ENCODE data around the gene ARHGEF4. TPM values are rescaled to one million over a fixed set of nuclear protein-coding genes. Genes with fewer than 3 reads are reported as not detected.
"Not testable (repeated sequence)": the region's sequence is repeated elsewhere in the genome, so short reads cannot be mapped to it uniquely, and the experiment has no call there.

ARHGEF4 gene
- total and polyA plus RNA-seq, 2 experiments from 2014 or later, result 4.6 to 16.6 TPM

DNA sequence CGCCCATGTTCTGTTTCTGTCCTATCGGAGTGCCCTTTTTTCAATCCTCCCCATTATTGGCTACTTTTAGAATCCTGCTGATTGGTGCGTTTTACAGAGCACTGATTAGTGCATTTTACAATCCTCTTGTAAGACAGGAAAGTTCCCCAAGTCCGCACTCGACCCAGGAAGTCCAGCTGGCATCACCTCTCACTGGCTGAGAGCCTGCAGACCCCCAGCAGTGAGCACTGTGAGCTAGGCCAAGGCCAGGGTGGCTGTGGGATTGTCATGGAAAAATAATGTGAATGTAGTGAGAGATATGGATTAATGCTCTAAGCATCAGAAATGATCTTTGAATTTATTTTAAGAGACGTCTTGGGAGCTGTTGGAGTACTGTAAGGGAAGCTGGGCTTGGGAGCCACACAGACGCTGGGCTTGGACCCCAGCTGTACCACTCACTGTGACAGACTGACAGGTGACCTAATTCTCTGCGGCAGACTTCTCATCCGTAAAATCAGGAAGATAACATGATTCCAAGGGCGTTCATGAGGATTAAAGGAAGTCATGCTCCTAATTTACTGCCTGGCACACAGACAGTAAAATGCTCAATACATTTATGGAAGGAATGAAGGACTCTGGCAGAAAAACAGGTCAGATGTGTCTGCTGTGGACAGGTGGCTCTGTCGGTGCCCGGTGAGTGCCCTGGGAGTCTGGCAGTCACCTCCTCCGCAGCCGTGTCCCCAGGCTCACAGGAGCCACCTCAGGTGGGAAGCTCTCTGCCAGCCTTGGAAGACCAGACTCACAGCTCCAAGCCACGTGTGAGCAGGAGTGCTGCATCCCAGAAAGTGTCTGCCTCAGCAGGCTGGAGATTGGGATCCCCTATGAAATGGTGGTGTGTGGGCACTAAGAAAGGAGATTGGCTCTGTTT is 151.1 kb downstream of the ARHGEF4 start:
- Mint-ChIP-seq H3K27me3 (ENCODE audit: insufficient read depth, low read depth, poor library complexity) (peaks cover 4% of the 10 kb centered on the region), H3K4me1 (no peaks in the 10 kb centered on the region; the same call in 2 of the 3 replicates), H3K27ac (no peak overlapping the region), H3K36me3 (ENCODE audit: low read depth) (peaks cover 7% of the 10 kb centered on the region; the same call in 1 of the 3 replicates), H3K4me3 (no peak overlapping the region), H3K9me3 (peaks cover 3% of the 10 kb centered on the region; the same call in 1 of the 3 replicates)
- H4K20me1 ChIP-seq (replicated peaks; ENCODE audit: insufficient read depth), result no peaks in the 10 kb centered on the region
- no peak overlapping the region for H3K27ac ChIP-seq (ENCODE audit: low read depth)
- no peak overlapping the region for H3K4me2 ChIP-seq
- no peaks in the 10 kb centered on the region for H3K36me3 ChIP-seq (ENCODE audit: insufficient read depth)
- no peak overlapping the region for H3K4me3 ChIP-seq
- ATAC-seq, result no peak
- no peak for DNase-seq (ENCODE audit: low spot score)
- TF ChIP-seq NANOG (IDR thresholded peaks at IDR 0.05; ENCODE audit: borderline replicate concordance) (no peak), CREB1 (CRISPR knock-in tag; IDR thresholded peaks at IDR 0.05; ENCODE audit: low read depth) (no peak), POLR2AphosphoS5 (IDR thresholded peaks at IDR 0.05; ENCODE audit: low read depth) (no peak), EZH2phosphoT487 (IDR thresholded peaks at IDR 0.05; ENCODE audit: unreplicated experiment) (no peak), ETS1 (IDR thresholded peaks at IDR 0.05) (no peak)
- TF ChIP-seq, protein P1, sequence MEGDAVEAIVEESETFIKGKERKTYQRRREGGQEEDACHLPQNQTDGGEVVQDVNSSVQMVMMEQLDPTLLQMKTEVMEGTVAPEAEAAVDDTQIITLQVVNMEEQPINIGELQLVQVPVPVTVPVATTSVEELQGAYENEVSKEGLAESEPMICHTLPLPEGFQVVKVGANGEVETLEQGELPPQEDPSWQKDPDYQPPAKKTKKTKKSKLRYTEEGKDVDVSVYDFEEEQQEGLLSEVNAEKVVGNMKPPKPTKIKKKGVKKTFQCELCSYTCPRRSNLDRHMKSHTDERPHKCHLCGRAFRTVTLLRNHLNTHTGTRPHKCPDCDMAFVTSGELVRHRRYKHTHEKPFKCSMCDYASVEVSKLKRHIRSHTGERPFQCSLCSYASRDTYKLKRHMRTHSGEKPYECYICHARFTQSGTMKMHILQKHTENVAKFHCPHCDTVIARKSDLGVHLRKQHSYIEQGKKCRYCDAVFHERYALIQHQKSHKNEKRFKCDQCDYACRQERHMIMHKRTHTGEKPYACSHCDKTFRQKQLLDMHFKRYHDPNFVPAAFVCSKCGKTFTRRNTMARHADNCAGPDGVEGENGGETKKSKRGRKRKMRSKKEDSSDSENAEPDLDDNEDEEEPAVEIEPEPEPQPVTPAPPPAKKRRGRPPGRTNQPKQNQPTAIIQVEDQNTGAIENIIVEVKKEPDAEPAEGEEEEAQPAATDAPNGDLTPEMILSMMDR (conservative IDR thresholded peaks at IDR 0.05; ENCODE audit: low read depth in 2 of 2), result no peak
- TF ChIP-seq, protein P2, sequence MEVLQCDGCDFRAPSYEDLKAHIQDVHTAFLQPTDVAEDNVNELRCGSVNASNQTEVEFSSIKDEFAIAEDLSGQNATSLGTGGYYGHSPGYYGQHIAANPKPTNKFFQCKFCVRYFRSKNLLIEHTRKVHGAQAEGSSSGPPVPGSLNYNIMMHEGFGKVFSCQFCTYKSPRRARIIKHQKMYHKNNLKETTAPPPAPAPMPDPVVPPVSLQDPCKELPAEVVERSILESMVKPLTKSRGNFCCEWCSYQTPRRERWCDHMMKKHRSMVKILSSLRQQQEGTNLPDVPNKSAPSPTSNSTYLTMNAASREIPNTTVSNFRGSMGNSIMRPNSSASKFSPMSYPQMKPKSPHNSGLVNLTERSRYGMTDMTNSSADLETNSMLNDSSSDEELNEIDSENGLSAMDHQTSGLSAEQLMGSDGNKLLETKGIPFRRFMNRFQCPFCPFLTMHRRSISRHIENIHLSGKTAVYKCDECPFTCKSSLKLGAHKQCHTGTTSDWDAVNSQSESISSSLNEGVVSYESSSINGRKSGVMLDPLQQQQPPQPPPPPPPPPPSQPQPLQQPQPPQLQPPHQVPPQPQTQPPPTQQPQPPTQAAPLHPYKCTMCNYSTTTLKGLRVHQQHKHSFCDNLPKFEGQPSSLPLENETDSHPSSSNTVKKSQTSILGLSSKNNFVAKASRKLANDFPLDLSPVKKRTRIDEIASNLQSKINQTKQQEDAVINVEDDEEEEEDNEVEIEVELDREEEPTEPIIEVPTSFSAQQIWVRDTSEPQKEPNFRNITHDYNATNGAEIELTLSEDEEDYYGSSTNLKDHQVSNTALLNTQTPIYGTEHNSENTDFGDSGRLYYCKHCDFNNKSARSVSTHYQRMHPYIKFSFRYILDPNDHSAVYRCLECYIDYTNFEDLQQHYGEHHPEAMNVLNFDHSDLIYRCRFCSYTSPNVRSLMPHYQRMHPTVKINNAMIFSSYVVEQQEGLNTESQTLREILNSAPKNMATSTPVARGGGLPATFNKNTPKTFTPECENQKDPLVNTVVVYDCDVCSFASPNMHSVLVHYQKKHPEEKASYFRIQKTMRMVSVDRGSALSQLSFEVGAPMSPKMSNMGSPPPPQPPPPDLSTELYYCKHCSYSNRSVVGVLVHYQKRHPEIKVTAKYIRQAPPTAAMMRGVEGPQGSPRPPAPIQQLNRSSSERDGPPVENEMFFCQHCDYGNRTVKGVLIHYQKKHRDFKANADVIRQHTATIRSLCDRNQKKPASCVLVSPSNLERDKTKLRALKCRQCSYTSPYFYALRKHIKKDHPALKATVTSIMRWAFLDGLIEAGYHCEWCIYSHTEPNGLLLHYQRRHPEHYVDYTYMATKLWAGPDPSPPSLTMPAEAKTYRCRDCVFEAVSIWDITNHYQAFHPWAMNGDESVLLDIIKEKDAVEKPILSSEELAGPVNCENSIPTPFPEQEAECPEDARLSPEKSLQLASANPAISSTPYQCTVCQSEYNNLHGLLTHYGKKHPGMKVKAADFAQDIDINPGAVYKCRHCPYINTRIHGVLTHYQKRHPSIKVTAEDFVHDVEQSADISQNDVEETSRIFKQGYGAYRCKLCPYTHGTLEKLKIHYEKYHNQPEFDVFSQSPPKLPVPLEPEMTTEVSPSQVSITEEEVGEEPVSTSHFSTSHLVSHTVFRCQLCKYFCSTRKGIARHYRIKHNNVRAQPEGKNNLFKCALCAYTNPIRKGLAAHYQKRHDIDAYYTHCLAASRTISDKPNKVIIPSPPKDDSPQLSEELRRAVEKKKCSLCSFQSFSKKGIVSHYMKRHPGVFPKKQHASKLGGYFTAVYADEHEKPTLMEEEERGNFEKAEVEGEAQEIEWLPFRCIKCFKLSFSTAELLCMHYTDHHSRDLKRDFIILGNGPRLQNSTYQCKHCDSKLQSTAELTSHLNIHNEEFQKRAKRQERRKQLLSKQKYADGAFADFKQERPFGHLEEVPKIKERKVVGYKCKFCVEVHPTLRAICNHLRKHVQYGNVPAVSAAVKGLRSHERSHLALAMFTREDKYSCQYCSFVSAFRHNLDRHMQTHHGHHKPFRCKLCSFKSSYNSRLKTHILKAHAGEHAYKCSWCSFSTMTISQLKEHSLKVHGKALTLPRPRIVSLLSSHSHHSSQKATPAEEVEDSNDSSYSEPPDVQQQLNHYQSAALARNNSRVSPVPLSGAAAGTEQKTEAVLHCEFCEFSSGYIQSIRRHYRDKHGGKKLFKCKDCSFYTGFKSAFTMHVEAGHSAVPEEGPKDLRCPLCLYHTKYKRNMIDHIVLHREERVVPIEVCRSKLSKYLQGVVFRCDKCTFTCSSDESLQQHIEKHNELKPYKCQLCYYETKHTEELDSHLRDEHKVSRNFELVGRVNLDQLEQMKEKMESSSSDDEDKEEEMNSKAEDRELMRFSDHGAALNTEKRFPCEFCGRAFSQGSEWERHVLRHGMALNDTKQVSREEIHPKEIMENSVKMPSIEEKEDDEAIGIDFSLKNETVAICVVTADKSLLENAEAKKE (CRISPR knock-in tag; IDR thresholded peaks at IDR 0.05), result no peak
- H3K79me2 ChIP-seq (replicated peaks; ENCODE audit: insufficient read depth), result no peaks in the 10 kb centered on the region
- H3K9me2 ChIP-seq (ENCODE audit: insufficient read depth), result no peaks in the 10 kb centered on the region
- H3F3A ChIP-seq (replicated peaks; ENCODE audit: low read depth), result no peaks in the 10 kb centered on the region
- H3K27me3 ChIP-seq (ENCODE audit: insufficient read depth), result no peaks in the 10 kb centered on the region
- H3K4me1 ChIP-seq (ENCODE audit: insufficient read depth), result no peaks in the 10 kb centered on the region
- no peak overlapping the region for H2AFZ ChIP-seq

- not testable (repeated sequence) for H3K27me3 Mint-ChIP-seq (ENCODE audit: insufficient read depth, low read depth, poor library complexity); H3K79me2 ChIP-seq (replicated peaks; ENCODE audit: insufficient read depth); H3K4me3 ChIP-seq; ATAC-seq; DNase-seq (ENCODE audit: low spot score); H3K27me3 ChIP-seq (ENCODE audit: insufficient read depth); H3K4me3 Mint-ChIP-seq; H3K4me1 Mint-ChIP-seq; H2AFZ ChIP-seq; H3K4me1 ChIP-seq (ENCODE audit: insufficient read depth); H3K9me3 Mint-ChIP-seq; H3K36me3 ChIP-seq (ENCODE audit: insufficient read depth); H3K27ac ChIP-seq (ENCODE audit: low read depth); H4K20me1 ChIP-seq (replicated peaks; ENCODE audit: insufficient read depth); H3K36me3 Mint-ChIP-seq (ENCODE audit: low read depth); H3K9me2 ChIP-seq (ENCODE audit: insufficient read depth); H3K27ac Mint-ChIP-seq; H3K4me2 ChIP-seq; H3F3A ChIP-seq (replicated peaks; ENCODE audit: low read depth)
Observed at GRCh38 chr2:130991446-130991845, 154.7 kb downstream of the ARHGEF4 start.

- not testable (repeated sequence) for H3K4me3 Mint-ChIP-seq; H3K36me3 ChIP-seq (ENCODE audit: insufficient read depth); H3K4me1 ChIP-seq (ENCODE audit: insufficient read depth); H3K36me3 Mint-ChIP-seq (ENCODE audit: low read depth); H3K9me2 ChIP-seq (ENCODE audit: insufficient read depth); H3K27ac ChIP-seq (ENCODE audit: low read depth); DNase-seq (ENCODE audit: low spot score); H3K27me3 Mint-ChIP-seq (ENCODE audit: insufficient read depth, low read depth, poor library complexity); H3K4me1 Mint-ChIP-seq; H3K9me3 Mint-ChIP-seq; H3K79me2 ChIP-seq (replicated peaks; ENCODE audit: insufficient read depth); H4K20me1 ChIP-seq (replicated peaks; ENCODE audit: insufficient read depth); H3K4me2 ChIP-seq; H3K27ac Mint-ChIP-seq; H3F3A ChIP-seq (replicated peaks; ENCODE audit: low read depth); H3K27me3 ChIP-seq (ENCODE audit: insufficient read depth); H3K4me3 ChIP-seq; ATAC-seq; H2AFZ ChIP-seq
Observed at GRCh38 chr2:130992003-130992402, 155.3 kb downstream of the ARHGEF4 start.

Data from GM23338 (cell line).